Measurements from ENCODE around the gene CXCL12. TPM values are rescaled to one million over a fixed set of nuclear protein-coding genes. Genes with fewer than 3 reads are reported as not detected.

CXCL12 gene
- total RNA-seq, 1 donor from 2014 or later = 83.5 TPM

- no peaks in the 10 kb centered on the region for H3K9me3 ChIP-seq (ENCODE audit: control insufficient read depth in 3 of 3, low read length in 3 of 3)
- no peak overlapping the region for H3K27ac ChIP-seq (ENCODE audit: low read depth, low read length)
- no peak overlapping the region for H3K9ac ChIP-seq (ENCODE audit: low read depth in 1 of 3, low read length in 3 of 3)
- peaks cover 0 to 3% (median 0%) of the 10 kb centered on the region in 3 donors for H3K27me3 ChIP-seq (ENCODE audit: control insufficient read depth in 3 of 3, insufficient read depth in 3 of 3, low read length in 3 of 3)
- H3K36me3 ChIP-seq (ENCODE audit: control insufficient read depth in 3 of 3, insufficient read depth in 3 of 3, low read length in 3 of 3) = no peaks in the 10 kb centered on the region
- no peak overlapping the region for H3K4me3 ChIP-seq (ENCODE audit: low read length in 3 of 3)
- H3K4me1 ChIP-seq (ENCODE audit: control insufficient read depth in 3 of 3, insufficient read depth in 3 of 3, low read length in 3 of 3) = peaks cover 0 to 6% (median 0%) of the 10 kb centered on the region in 3 donors
Observed at GRCh38 chr10:44419790-44420549, 35.1 kb upstream of the CXCL12 start.

- no peak overlapping the region for H3K27ac ChIP-seq (ENCODE audit: low read depth, low read length)
Observed at GRCh38 chr10:44418637-44419036, 33.7 kb upstream of the CXCL12 start.

GRCh38 chr10:44417761-44418160 is 32.9 kb upstream of the CXCL12 start:
- Histone ChIP-seq H3K27ac (ENCODE audit: low read depth, low read length) (no peak overlapping the region), H3K36me3 (ENCODE audit: control insufficient read depth in 3 of 3, insufficient read depth in 3 of 3, low read length in 3 of 3) (no peaks in the 10 kb centered on the region), H3K4me1 (ENCODE audit: control insufficient read depth in 3 of 3, insufficient read depth in 3 of 3, low read length in 3 of 3) (peaks cover 0 to 6% (median 0%) of the 10 kb centered on the region in 3 donors), H3K9me3 (ENCODE audit: control insufficient read depth in 3 of 3, low read length in 3 of 3) (no peaks in the 10 kb centered on the region), H3K9ac (ENCODE audit: low read depth in 1 of 3, low read length in 3 of 3) (no peak overlapping the region), H3K27me3 (ENCODE audit: control insufficient read depth in 3 of 3, insufficient read depth in 3 of 3, low read length in 3 of 3) (peaks cover 0 to 2% (median 0%) of the 10 kb centered on the region in 3 donors), H3K4me3 (ENCODE audit: low read length in 3 of 3) (no peak overlapping the region)

More at GRCh38 chr10:44418637-44419036, 33.7 kb upstream of the CXCL12 start:
- peaks cover 0 to 6% (median 0%) of the 10 kb centered on the region in 3 donors for H3K4me1 ChIP-seq (ENCODE audit: control insufficient read depth in 3 of 3, insufficient read depth in 3 of 3, low read length in 3 of 3)
- H3K9ac ChIP-seq (ENCODE audit: low read depth in 1 of 3, low read length in 3 of 3) = no peak overlapping the region
- no peaks in the 10 kb centered on the region for H3K36me3 ChIP-seq (ENCODE audit: control insufficient read depth in 3 of 3, insufficient read depth in 3 of 3, low read length in 3 of 3)
- H3K9me3 ChIP-seq (ENCODE audit: control insufficient read depth in 3 of 3, low read length in 3 of 3) = no peaks in the 10 kb centered on the region
- H3K27me3 ChIP-seq (ENCODE audit: control insufficient read depth in 3 of 3, insufficient read depth in 3 of 3, low read length in 3 of 3) = peaks cover 0 to 3% (median 0%) of the 10 kb centered on the region in 3 donors
- H3K4me3 ChIP-seq (ENCODE audit: low read length in 3 of 3) = no peak overlapping the region

- Histone ChIP-seq H3K9me3 (ENCODE audit: control insufficient read depth in 3 of 3, low read length in 3 of 3) (no peaks in the 10 kb centered on the region), H3K9ac (ENCODE audit: low read depth in 1 of 3, low read length in 3 of 3) (no peak overlapping the region), H3K36me3 (ENCODE audit: control insufficient read depth in 3 of 3, insufficient read depth in 3 of 3, low read length in 3 of 3) (no peaks in the 10 kb centered on the region), H3K4me1 (ENCODE audit: control insufficient read depth in 3 of 3, insufficient read depth in 3 of 3, low read length in 3 of 3) (peaks cover 0 to 6% (median 0%) of the 10 kb centered on the region in 3 donors), H3K27me3 (ENCODE audit: control insufficient read depth in 3 of 3, insufficient read depth in 3 of 3, low read length in 3 of 3) (no peaks in the 10 kb centered on the region), H3K4me3 (ENCODE audit: low read length in 3 of 3) (no peak overlapping the region), H3K27ac (ENCODE audit: low read depth, low read length) (no peak overlapping the region)
Observed at GRCh38 chr10:44416936-44417335, 32.0 kb upstream of the CXCL12 start.

GRCh38 chr10:44416021-44416771 is 31.3 kb upstream of the CXCL12 start:
- no peaks in the 10 kb centered on the region for H3K9me3 ChIP-seq (ENCODE audit: control insufficient read depth in 3 of 3, low read length in 3 of 3)
- H3K9ac ChIP-seq (ENCODE audit: low read depth in 1 of 3, low read length in 3 of 3) = no peak overlapping the region
- H3K4me3 ChIP-seq (ENCODE audit: low read length in 3 of 3) = peak overlapping the region in 1 of 3 donors; percentile 12
- H3K4me1 ChIP-seq (ENCODE audit: control insufficient read depth in 3 of 3, insufficient read depth in 3 of 3, low read length in 3 of 3) = peaks cover 0 to 6% (median 0%) of the 10 kb centered on the region in 3 donors
- no peak overlapping the region for H3K27ac ChIP-seq (ENCODE audit: low read depth, low read length)
- no peaks in the 10 kb centered on the region for H3K27me3 ChIP-seq (ENCODE audit: control insufficient read depth in 3 of 3, insufficient read depth in 3 of 3, low read length in 3 of 3)
- no peaks in the 10 kb centered on the region for H3K36me3 ChIP-seq (ENCODE audit: control insufficient read depth in 3 of 3, insufficient read depth in 3 of 3, low read length in 3 of 3)

- Histone ChIP-seq H3K4me1 (ENCODE audit: control insufficient read depth in 3 of 3, insufficient read depth in 3 of 3, low read length in 3 of 3) (peaks cover 0 to 6% (median 0%) of the 10 kb centered on the region in 3 donors), H3K27me3 (ENCODE audit: control insufficient read depth in 3 of 3, insufficient read depth in 3 of 3, low read length in 3 of 3) (no peaks in the 10 kb centered on the region), H3K4me3 (ENCODE audit: low read length in 3 of 3) (no peak overlapping the region), H3K36me3 (ENCODE audit: control insufficient read depth in 3 of 3, insufficient read depth in 3 of 3, low read length in 3 of 3) (no peaks in the 10 kb centered on the region), H3K9me3 (ENCODE audit: control insufficient read depth in 3 of 3, low read length in 3 of 3) (no peaks in the 10 kb centered on the region), H3K27ac (ENCODE audit: low read depth, low read length) (no peak overlapping the region), H3K9ac (ENCODE audit: low read depth in 1 of 3, low read length in 3 of 3) (no peak overlapping the region)
Observed at GRCh38 chr10:44415121-44415520, 30.2 kb upstream of the CXCL12 start.

- Histone ChIP-seq H3K36me3 (ENCODE audit: control insufficient read depth in 3 of 3, insufficient read depth in 3 of 3, low read length in 3 of 3) (no peaks in the 10 kb centered on the region), H3K4me1 (ENCODE audit: control insufficient read depth in 3 of 3, insufficient read depth in 3 of 3, low read length in 3 of 3) (peaks cover 0 to 6% (median 0%) of the 10 kb centered on the region in 3 donors), H3K27ac (ENCODE audit: low read depth, low read length) (no peak overlapping the region), H3K4me3 (ENCODE audit: low read length in 3 of 3) (no peak overlapping the region), H3K9ac (ENCODE audit: low read depth in 1 of 3, low read length in 3 of 3) (no peak overlapping the region), H3K9me3 (ENCODE audit: control insufficient read depth in 3 of 3, low read length in 3 of 3) (no peaks in the 10 kb centered on the region), H3K27me3 (ENCODE audit: control insufficient read depth in 3 of 3, insufficient read depth in 3 of 3, low read length in 3 of 3) (no peaks in the 10 kb centered on the region)
Observed at GRCh38 chr10:44413416-44413815, 28.5 kb upstream of the CXCL12 start.

- no peak overlapping the region for H3K9ac ChIP-seq (ENCODE audit: low read depth in 1 of 3, low read length in 3 of 3)
- H3K27me3 ChIP-seq (ENCODE audit: control insufficient read depth in 3 of 3, insufficient read depth in 3 of 3, low read length in 3 of 3) = no peaks in the 10 kb centered on the region
- no peaks in the 10 kb centered on the region for H3K4me1 ChIP-seq (ENCODE audit: control insufficient read depth in 3 of 3, insufficient read depth in 3 of 3, low read length in 3 of 3)
- H3K36me3 ChIP-seq (ENCODE audit: control insufficient read depth in 3 of 3, insufficient read depth in 3 of 3, low read length in 3 of 3) = no peaks in the 10 kb centered on the region
- no peaks in the 10 kb centered on the region for H3K9me3 ChIP-seq (ENCODE audit: control insufficient read depth in 3 of 3, low read length in 3 of 3)
- no peak overlapping the region for H3K4me3 ChIP-seq (ENCODE audit: low read length in 3 of 3)
- H3K27ac ChIP-seq (ENCODE audit: low read depth, low read length) = no peak overlapping the region
Observed at GRCh38 chr10:44411251-44411650, 26.4 kb upstream of the CXCL12 start.

GRCh38 chr10:44404741-44405437 is 20.0 kb upstream of the CXCL12 start:
- Histone ChIP-seq H3K9ac (ENCODE audit: low read depth in 1 of 3, low read length in 3 of 3) (no peak overlapping the region), H3K27me3 (ENCODE audit: control insufficient read depth in 3 of 3, insufficient read depth in 3 of 3, low read length in 3 of 3) (no peaks in the 10 kb centered on the region), H3K4me1 (ENCODE audit: control insufficient read depth in 3 of 3, insufficient read depth in 3 of 3, low read length in 3 of 3) (no peaks in the 10 kb centered on the region), H3K27ac (ENCODE audit: low read depth, low read length) (no peak overlapping the region), H3K4me3 (ENCODE audit: low read length in 3 of 3) (no peak overlapping the region), H3K36me3 (ENCODE audit: control insufficient read depth in 3 of 3, insufficient read depth in 3 of 3, low read length in 3 of 3) (no peaks in the 10 kb centered on the region), H3K9me3 (ENCODE audit: control insufficient read depth in 3 of 3, low read length in 3 of 3) (no peaks in the 10 kb centered on the region)

All from skeletal muscle tissue (tissue), 4 donors.